Retina (tissue), 1 donor: ENCODE measurements around the gene PAWR.
"Not testable (repeated sequence)": the region's sequence is repeated elsewhere in the genome, so short reads cannot be mapped to it uniquely, and the experiment has no call there.

Source experiments
- DNase-seq: peaks from one replicate; pipeline ENCODE4 v3.0.0-alpha.2; 2016

PAWR gene

DNA sequence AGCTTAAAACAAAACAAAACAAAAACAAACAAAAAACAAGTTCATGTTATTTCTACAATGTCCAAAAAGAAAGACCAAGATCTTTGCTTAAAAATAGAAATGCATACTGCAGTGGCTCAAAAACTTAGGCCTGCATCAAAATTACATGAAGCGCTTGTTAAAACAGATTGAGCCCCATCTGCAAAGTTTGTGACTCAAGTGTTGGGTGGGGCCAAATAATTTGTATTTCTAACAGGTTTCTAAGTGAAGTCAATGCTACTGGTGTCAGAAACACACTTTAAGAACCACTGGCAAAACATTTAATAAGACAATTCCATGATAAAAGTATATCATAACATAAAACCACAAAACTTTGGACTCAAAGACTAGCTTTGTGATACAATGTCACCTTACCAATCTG is 105.6 kb downstream of the PAWR start:
- no peak for DNase-seq

DNA sequence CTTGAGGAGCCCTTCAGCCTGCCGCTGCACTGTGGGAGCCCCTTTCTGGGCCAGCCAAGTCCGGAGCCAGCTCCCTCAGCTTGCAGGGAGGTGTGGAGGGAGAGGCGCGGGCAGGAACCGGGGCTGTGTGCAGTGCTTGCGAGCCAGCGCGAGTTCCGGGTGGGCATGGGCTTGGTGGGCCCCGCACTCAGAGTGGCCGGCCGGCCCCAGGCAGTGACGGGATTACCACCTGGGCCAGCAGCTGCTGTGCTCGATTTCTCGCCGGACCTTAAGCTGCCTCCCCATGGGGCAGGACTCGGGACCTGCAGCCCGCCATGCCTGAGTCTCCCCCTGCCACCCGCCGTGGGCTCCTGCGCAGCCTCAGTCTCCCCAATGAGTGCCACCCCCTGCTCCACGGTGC is 116.9 kb downstream of the PAWR start:
- no peak for DNase-seq

DNA sequence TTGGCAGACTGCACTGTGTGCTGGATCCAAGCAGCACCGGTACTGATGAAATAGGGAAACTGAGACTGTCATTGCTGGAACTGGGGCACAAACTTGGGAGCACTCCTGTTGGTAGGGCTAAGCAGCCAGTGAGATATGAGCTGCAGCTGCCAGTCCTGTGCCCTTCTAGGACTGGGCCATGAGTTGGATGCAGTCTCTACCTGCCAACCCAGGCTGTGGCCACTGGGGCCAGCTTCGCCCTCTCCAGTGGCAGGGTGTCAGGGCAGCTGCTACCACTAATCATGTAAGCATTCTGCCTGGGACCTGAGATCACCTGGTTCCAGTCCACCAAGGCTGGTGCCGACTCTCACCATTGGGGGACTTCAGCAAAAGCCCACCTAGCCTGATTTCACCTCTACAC is 121.1 kb downstream of the PAWR start:
- DNase-seq, result no peak

DNA sequence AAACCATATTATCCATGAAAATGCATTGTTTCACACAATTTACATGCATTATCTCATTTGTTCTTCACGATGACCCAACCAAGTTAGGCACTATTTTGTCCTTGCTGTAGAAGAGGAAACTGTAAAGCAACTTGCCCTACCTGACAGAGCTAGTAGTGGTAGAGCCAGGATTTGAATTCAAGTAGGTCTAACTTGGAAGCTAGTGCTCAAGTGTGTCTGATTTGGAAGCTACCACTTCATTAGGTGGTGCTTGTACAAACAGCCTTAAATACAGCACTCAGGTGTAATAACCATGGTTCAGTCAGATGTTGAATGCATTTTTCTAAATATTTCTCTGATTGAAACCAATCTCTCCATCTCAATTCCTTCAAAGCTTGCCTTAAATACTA is 123.6 kb downstream of the PAWR start:
- no peak for DNase-seq

DNA sequence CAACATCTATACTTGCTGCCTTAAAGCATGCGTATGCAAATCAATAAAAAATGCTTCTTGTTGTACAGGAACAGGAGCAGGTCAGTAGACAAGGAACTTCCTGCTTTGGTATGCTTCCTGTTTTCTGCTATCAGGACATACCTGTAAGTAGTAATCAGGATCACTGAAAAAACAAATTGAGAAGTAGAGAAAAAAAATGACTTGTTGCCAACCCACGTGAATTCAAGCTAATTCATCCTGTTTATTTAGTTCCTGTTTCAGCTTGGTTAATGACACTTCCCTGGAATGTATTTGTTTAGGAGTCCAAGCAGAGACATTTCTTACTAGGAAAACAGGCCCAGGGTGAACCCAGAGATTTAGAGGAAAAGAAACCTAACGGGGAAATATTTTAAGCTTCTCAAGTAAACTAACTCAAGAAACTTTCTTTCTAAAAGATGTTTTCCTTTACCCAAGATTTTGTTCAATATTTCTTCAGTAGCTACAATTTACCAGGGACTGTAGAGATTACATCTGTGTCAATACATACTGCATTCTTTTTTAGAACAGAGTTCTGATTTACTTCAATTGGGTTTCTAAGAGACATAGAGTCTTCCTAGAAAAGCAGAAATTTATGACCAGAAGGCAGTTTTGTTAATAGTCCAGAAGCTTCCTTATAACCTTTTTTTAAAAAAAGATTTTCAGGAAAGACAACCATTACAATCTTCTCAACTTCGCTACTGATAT is 124.2 kb downstream of the PAWR start:
- no peak for DNase-seq

DNA sequence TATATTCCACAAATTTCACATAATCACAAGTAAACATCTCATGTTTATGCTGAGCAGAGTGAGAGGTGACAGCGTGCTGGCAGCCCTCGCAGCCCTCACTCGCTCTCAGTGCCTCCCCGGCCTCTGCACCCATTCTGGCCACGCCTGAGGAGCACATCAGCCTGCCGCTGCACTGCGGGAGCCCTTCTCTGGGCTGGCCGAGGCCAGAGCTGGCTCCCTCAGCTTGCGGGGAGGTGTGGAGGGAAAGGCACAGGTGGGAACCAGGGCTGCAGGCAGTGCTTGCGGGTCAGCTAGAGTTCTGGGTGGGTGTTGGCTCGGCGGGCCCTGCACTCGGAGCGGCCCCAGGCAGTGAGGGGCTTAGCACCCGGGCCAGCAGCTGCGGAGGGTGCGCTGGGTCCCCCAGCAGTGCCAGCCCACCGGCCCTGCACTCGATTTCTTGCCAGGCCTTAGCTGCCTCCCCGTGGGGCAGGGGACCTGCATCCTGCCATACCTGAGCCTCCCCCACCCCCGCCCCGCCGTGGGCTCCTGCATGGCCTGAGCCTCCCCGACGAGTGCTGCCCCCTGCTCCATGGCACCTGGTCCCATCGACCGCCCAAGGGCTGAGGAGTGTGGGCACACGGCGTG is 125.9 kb downstream of the PAWR start:
- not testable (repeated sequence) for DNase-seq

DNA sequence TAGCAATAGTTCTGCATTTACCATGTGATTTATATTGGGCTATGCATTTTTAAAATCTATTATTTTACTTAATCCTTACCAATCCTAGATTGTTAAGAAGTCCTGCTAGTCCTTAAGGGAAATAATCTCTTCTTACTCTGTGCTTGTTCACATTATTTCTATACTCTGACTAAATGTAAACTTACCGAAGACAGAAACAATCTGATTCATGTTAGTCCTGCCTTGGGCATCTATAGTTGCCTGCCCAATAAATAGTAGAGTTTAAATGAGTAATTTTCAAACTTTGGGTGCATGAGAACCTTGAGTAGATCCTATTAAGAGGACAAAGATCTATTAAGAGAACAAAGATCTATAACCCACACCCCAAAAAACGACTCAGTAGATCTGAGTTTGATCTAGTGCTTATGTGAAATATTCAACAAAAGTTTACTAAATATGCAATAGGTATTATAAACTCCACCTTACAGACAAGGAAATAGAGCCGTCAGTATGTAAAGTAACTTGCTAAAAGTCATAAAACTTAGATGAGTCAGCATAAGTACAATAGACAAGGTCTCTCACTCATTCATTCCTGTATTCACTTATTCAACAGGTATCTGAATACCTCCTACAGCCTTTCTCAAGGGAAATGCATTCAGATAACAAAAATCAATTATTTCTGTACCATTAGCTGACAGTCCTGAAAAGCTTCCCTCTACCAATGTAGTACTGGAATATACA is 127.6 kb downstream of the PAWR start:
- no peak for DNase-seq

DNA sequence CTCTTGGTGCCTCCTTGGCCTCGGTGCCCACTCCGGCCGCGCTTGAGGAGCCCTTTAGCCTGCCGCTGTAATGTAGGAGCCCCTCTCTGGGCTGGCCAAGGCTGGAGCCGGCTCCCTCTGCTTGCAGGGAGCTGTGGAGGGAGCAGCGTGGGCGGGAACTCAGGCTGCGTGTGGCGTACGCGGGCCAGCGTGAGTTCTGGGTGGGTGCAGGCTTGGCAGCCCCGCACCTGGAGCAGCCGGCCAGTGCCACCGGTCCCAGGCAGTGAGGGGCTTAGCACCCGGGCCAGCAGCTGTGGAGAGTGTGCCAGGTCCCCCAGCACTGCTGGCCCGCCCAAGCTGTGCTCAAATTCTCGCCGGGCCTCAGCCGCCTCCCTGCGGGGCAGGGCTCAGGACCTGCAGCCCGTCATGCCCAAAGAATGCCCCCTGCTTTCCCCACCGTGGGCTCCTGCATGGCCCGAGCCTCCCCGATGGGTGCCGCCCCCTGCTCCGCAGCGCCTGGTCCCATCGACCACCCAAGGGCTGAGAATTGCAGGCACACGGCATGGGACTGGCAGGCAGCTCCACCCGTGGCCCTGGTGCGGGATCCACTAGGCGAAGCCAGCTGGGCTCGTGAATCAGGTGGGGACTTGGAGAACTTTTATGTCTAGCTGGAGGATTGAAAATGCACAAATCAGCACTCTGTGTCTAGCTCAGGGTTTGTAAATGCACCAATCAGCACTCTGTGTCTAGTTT is 129.2 kb downstream of the PAWR start:
- no peak for DNase-seq

DNA sequence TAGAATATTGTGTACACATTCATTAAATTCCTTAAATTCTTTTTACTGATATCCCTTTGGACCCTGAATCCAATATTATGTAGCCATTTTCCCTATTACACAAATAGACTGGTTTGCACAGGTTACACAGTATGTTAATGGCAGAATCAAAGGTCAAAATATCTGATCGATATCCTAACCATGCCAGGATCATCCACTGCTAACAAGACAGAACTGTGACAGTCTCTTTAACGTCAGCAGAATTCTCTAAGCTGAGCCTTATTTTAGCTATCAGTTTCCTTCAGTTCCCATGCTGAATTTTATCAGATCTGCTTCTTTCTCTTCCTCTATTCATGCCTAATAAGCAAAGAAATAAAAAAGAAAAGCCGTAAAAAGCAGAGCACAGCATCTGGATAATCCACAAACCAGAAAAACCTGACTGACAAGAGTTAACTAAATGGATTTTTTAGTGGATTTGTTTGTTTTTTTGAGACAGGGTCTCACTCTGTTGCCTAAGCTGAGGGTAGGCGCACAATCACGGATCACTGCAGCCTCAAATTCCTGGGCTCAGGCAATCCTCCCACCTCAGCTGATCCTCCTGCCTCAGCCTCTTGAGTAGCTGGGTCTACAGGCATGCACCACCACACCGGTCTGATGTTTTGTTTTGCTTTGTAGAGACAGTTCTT is 130.4 kb downstream of the PAWR start:
- DNase-seq, result no peak

DNA sequence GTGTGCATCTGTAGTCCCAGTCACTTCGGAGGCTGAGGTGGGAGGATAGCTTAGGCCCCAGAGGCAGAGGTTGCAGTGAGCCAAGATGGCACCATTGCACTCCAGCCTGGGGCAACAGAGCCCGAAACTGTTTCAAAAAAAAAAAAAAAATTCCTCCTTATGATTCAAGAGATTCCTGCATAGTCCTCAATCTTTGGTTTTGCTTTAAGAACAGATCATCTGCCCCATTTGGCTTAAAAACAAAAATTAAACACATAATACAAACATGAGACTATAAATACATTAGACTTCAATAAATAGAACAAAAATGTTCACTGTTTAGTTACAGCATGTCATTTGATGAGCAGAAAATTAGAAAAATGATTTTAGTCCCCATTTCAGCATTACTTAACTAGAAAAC is 131.2 kb downstream of the PAWR start:
- no peak for DNase-seq

DNA sequence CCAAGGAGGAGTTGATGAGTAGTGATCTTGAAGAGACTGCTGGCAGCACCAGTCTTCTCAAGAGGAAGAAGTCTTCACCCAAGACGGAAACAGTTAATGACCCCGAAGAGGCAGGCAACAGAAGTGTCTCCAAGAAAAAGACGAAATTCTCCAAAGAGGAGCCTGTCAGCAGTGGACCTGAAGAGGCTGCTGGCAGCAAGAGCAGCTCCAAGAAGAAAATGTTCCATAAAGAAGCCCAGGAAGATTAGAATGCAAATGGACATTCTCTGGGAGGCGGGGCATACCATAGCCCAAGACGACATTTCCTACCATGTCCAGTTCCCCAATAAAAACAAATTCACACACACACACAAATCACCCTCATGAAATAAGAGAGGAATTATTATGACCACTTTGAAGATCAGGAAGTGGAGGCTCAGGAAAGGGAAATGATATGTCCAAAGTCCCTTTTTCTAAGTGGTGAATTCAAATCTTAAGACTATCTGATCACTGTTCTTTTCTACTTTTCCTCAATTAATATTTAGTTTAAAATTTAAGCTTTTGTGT is 131.8 kb downstream of the PAWR start:
- no peak for DNase-seq

DNA sequence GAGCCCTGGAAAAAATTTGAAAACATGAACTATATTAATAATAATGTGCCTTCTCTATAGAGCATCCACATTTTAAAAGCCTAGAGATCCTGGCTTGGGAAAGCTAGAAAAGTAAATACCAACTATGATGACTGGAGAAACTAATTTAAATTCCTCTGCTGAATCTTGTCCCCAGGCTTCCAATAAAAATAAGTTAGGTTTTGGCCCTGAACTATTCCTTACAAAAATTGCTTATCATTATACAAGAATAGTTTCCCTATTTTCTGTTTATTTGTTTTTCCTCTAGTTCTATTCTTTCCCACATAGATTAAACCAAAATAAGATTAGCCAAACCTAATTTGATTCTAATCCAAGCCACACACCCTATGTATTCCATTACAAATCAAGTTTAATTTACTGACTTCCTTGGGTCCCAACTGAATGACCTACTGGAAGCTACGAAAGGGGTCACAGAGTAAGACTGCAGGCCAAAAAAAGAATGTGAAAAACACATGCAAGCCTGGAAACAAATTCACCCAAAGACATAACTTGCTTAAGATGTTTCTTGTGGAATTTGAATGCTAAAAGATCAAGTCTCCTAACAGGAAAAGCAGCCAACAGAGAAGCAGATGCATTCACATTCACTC is 133.0 kb downstream of the PAWR start:
- no peak for DNase-seq

DNA sequence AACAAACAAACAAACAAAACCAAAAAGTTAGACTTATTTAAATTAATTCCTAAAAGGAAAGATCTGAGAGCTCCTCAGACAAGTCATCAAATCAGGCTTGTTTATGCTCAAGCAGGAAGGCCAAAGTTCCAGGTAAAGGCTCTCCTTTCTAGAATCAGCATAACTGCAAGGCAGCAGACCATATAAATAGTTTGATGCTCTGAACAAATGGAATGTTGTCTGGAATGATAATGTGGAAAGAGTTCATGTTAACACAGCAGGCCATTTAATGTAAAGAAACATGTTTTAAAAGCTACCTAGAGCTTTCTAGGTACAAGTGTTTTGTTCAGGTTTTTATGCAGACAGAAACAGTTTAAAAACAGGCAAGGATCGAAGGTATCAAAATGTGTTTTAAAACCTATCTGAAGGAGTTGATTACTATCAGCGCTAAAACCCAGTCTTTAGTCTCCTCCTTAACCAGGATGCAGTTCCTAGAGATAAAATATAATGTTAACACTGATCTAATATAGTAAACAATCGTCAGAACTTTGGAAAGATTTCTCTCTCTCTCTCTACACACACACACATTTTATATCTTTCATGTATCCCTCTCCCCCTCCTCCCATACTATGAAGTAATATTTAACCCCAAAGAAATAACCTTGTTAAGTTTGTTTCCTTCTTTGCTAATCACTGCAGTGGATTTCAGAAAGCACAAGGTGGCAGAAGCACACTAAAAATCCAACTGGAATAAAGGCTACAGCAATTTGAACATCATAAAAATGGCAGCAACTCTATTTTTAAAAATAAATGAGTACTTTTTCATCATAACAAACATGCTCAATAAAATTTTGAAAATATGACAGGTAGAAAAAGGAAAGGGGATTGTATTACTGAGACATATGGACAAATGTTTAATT is 135.5 kb downstream of the PAWR start:
- DNase-seq, result no peak

DNA sequence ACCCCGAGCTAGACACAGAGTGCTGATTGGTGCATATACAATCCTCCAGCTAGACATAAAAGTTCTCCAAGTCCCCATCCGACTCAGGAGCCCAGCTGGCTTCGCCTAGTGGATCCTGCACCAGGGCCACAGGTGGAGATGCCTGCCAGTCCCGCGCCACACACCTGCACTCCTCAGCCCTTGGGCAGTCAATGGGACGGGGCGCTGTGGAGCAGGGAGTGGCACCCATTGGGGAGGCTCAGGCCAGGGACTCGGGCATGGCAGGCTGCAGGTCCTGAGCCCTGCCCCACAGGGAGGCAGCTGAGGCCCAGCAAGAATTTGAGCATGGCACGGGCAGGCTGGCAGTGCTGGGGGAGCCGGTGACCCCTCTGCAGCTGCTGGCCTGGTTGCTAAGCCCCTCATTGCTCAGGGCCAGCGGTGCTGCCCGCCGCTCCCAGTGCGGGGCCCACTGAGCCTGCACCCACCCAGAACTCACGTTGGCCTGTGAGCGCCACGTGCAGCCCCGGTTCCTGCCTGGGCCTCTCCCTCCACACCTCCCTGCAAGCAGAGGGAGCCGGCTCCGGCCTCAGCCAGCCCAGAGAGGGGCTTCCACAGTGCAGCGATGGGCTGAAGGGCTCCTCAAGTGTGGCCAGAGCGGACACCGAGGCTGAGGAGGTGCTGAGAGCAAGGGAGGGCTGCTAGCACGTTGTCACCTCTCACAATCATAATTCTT is 136.7 kb downstream of the PAWR start:
- no peak for DNase-seq

DNA sequence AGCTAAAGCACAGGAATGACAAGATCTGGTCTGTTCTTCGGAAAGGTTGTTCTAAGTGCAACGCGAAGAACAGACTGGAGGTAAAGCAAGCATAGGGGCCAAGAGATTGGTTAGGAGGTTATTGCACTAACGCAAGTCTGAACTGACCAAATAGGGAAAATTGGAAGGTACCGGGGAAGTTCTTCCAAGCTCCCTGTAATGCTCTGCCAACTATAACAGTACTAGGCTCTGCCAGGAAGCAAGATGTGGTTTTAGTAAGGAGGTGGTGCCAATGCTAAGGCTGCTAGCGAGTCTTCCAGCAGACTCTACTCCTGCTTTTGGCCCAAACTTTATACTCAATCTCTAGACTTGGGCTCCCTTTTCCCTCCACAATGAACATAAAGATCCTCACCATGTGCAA is 138.6 kb downstream of the PAWR start:
- no peak for DNase-seq

DNA sequence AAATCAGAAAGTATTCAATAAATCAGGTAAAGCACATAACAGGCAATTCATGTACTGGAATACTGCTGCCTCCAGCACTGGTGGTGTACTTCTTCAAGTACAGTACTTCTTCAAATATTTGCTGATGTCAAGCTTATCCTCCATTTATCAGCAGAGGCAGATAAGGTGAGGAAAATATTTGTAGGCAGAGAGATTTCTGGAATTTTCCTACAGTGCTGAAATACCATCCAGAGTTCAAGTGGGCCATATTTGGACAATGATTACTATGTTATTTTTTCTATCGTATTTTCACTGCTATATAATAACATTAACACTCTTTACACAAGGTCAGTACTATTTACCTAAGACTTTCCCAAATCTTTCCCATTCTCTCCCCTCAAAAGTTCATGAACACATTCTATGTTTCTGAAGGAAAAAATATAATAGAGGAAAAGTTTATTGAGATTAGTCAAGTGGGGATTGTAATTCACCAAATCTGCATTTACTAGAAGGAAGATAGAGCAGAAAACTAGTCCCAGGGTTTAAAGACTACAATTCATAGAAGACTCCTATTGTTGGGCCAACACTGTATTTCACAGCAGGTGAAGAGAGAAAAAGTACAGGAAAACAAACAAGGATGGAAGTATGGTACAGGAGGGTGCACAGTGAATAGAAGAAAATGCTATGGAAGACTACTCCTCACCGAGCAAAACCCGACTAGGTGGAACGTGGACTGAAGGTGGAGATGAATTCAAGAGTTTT is 141.1 kb downstream of the PAWR start:
- DNase-seq, result no peak

DNA sequence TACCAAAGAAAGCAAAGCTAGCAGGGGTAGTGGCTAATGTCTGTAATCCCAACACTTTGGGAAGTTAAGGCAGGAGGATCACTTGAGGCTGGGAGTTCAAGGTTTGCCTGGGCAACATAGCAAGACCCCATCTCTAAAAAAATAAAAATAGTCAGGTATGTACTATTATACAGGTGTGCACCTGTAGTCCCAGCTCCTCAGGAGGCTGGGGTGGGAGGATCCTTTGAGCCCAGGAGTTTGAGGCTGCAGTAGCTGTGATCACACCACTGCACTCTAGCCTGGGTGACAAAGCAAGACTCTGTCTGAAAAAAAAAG is 142.2 kb downstream of the PAWR start:
- DNase-seq, result no peak

DNA sequence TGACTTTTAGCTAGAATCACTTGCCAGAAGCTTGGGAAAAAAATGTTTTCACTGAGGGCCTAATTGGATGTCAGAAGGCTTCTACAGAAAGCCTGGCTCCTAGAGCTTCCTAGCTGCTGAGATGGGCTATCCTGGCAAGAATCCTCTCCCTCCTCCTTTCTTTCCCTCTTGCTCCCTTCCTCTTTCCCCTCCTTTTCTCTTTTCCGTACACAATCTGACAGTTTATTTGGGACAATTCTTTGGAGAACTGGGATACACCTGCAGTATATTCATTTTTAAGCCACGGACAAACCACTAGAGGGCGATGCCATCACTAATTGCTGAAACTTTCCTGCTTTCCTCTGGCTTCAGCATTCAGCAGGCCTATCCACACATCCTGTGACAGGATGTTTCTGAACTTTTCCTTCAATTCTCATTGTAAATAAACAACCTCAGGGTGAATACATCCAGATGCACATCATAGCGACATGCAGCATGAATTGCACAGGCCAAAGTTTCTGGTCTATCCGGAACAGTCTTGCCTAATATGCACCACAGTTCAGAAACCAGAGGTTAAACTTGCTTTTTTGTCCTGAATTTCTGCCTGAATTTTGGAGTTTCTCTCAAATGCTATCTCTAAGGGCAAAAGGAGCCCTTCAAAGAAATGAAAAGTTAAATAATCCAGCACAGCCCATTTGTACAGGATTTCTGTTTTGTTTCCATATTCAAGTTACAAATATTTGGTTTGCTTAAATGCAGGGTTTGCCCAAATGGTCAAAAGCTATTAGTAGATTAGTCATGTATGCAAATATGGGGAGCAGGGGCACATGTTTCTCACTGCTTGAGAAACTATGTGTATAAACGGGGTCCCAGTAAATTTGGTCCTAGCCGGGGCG is 142.8 kb downstream of the PAWR start:
- DNase-seq, result peak; percentile 45
